ENCODE results near the gene HSPA1L.

Gene HSPA1L

DNA sequence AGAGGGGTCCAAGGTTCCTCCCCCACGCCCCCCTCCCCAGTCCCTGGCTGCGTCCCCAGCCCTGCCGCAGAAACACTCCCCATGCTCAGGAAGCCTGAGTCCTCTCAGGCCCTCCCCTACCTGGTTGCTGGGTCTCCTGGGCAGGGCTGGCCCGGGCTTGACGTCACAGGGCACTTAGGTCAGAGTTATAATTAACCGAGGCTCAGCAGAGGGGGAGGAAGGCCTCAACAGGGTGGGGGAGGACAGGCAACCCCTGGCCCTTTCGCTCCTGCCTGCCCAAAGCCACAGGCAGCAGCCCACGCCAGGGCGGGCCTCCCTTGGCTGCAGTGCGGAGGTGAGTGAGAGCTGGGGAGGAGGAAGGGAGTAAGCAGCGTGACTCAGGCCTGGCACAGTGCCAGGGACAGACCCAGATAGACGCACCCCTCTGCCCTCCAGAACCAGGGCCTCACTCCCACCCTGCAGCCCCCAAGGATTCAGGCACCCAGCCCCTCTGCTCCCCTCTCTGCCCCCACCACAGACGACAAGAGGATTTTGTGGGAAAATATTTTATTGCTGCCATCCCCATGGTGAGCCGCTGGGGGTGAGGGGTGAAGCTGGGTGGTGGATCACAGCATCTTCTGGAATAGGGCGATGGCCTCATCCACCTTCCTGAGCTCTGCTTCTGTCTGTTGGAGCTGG is 38.0 kb downstream of the HSPA1L start, which contains the start of gene VWA7 (continued):
- TF ChIP-seq KLF10 (tag by site-specific recombination; IDR thresholded peaks at IDR 0.05) (peak; percentile 93), ZNF626 (tag by site-specific recombination; IDR thresholded peaks at IDR 0.05) (no peak), ZNF521 (tag by site-specific recombination; IDR thresholded peaks at IDR 0.05) (no peak), ZNF530 (tag by site-specific recombination; IDR thresholded peaks at IDR 0.05; ENCODE audit: low read depth) (no peak), ZNF302 (tag by site-specific recombination; IDR thresholded peaks at IDR 0.05; ENCODE audit: low read depth) (no peak), ZNF473 (tag by site-specific recombination; IDR thresholded peaks at IDR 0.05) (peak; percentile 93), ZNF776 (tag by site-specific recombination; IDR thresholded peaks at IDR 0.05; ENCODE audit: borderline replicate concordance) (peak; percentile 97), ZNF621 (tag by site-specific recombination; IDR thresholded peaks at IDR 0.05) (peak; percentile 88; the same call in 1 of the 2 replicates), TSHZ1 (tag by site-specific recombination; IDR thresholded peaks at IDR 0.05; ENCODE audit: borderline replicate concordance) (peak; percentile 82; the same call in 1 of the 2 replicates), ZNF747 (tag by site-specific recombination; IDR thresholded peaks at IDR 0.05) (no peak), TRIM28 (IDR thresholded peaks at IDR 0.05; ENCODE audit: borderline replicate concordance, low read length) (no peak), ZNF629 (tag by site-specific recombination; IDR thresholded peaks at IDR 0.05) (peak; percentile 97), ZSCAN18 (tag by site-specific recombination; IDR thresholded peaks at IDR 0.05) (0 out of 2 replicates have a peak, but pooled peaks have one; percentile 18), TCF7L2 (IDR thresholded peaks at IDR 0.05; ENCODE audit: borderline replicate concordance, low read depth, low read length) (no peak), ATF2 (tag by site-specific recombination; IDR thresholded peaks at IDR 0.05; ENCODE audit: low read depth) (peak; percentile 53; the same call in 1 of the 2 replicates), ZNF114 (tag by site-specific recombination; IDR thresholded peaks at IDR 0.05) (no peak), SALL2 (tag by site-specific recombination; IDR thresholded peaks at IDR 0.05; ENCODE audit: borderline replicate concordance) (peak; percentile 80; the same call in 1 of the 2 replicates), ZNF529 (tag by site-specific recombination; IDR thresholded peaks at IDR 0.05; ENCODE audit: insufficient replicate concordance) (no peak), ZNF174 (tag by site-specific recombination; IDR thresholded peaks at IDR 0.05) (no peak), ZNF830 (tag by site-specific recombination; IDR thresholded peaks at IDR 0.05; ENCODE audit: low read depth) (no peak), ZBTB8A (tag by site-specific recombination; IDR thresholded peaks at IDR 0.05) (peak; percentile 76), BCL6B (tag by site-specific recombination; IDR thresholded peaks at IDR 0.05) (peak; percentile 85)
- TF ChIP-seq, protein P1, sequence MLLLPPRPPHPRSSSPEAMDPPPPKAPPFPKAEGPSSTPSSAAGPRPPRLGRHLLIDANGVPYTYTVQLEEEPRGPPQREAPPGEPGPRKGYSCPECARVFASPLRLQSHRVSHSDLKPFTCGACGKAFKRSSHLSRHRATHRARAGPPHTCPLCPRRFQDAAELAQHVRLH (tag by site-specific recombination; IDR thresholded peaks at IDR 0.05) = no peak
- TF ChIP-seq, protein P2, sequence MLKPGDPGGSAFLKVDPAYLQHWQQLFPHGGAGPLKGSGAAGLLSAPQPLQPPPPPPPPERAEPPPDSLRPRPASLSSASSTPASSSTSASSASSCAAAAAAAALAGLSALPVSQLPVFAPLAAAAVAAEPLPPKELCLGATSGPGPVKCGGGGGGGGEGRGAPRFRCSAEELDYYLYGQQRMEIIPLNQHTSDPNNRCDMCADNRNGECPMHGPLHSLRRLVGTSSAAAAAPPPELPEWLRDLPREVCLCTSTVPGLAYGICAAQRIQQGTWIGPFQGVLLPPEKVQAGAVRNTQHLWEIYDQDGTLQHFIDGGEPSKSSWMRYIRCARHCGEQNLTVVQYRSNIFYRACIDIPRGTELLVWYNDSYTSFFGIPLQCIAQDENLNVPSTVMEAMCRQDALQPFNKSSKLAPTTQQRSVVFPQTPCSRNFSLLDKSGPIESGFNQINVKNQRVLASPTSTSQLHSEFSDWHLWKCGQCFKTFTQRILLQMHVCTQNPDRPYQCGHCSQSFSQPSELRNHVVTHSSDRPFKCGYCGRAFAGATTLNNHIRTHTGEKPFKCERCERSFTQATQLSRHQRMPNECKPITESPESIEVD (tag by site-specific recombination; IDR thresholded peaks at IDR 0.05) = no peak
- TF ChIP-seq, protein P3, sequence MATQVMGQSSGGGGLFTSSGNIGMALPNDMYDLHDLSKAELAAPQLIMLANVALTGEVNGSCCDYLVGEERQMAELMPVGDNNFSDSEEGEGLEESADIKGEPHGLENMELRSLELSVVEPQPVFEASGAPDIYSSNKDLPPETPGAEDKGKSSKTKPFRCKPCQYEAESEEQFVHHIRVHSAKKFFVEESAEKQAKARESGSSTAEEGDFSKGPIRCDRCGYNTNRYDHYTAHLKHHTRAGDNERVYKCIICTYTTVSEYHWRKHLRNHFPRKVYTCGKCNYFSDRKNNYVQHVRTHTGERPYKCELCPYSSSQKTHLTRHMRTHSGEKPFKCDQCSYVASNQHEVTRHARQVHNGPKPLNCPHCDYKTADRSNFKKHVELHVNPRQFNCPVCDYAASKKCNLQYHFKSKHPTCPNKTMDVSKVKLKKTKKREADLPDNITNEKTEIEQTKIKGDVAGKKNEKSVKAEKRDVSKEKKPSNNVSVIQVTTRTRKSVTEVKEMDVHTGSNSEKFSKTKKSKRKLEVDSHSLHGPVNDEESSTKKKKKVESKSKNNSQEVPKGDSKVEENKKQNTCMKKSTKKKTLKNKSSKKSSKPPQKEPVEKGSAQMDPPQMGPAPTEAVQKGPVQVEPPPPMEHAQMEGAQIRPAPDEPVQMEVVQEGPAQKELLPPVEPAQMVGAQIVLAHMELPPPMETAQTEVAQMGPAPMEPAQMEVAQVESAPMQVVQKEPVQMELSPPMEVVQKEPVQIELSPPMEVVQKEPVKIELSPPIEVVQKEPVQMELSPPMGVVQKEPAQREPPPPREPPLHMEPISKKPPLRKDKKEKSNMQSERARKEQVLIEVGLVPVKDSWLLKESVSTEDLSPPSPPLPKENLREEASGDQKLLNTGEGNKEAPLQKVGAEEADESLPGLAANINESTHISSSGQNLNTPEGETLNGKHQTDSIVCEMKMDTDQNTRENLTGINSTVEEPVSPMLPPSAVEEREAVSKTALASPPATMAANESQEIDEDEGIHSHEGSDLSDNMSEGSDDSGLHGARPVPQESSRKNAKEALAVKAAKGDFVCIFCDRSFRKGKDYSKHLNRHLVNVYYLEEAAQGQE (tag by site-specific recombination; IDR thresholded peaks at IDR 0.05) = no peak; the same call in 1 of the 2 replicates

Measured in HEK293 (cell line).